Erythroblast (primary cell): Measurements from ENCODE around the gene CTNND2.

Experiments
- GATA1 ChIP-seq: IDR thresholded peaks from 2 replicates; pipeline ENCODE4 v1.6.1; 2011; ENCODE audit warnings: low read depth, mild to moderate bottlenecking, control low read depth, low read length, moderate library complexity
- POLR2A ChIP-seq: IDR thresholded peaks from 2 replicates; pipeline ENCODE4 v1.6.1; 2011; ENCODE audit warnings: mild to moderate bottlenecking, low read length

- TF ChIP-seq POLR2A: no peak
- TF ChIP-seq GATA1: no peak
These were observed 399.4 kb downstream of the CTNND2 start for GRCh38 chr5:11504886-11505193.
